Stomach (tissue), 4 donors: ENCODE results near the gene PVRIG.

Experiments
- EP300 ChIP-seq: sonication (generic); formaldehyde crosslinking; IDR thresholded peaks from one replicate; pipeline ENCODE4 v1.6.1; 2017; ENCODE audit warnings: antibody characterized with exemption
- POLR2A ChIP-seq, 4 donors: fragments of 450-650 bp; IDR thresholded peaks; one replicate each; pipeline ENCODE4 v1.6.1; 2016; ENCODE audit warnings: antibody characterized with exemption in 4 of 4, control low read depth in 2 of 4, mild to moderate bottlenecking in 1 of 4, moderate library complexity in 1 of 4
- POLR2AphosphoS5 ChIP-seq, 3 donors: sonication (generic); formaldehyde crosslinking; IDR thresholded peaks; one replicate each; pipeline ENCODE4 v1.6.1; 2016; ENCODE audit warnings: antibody characterized with exemption in 3 of 3
- TF ChIP-seq, protein P1 (sequence below), 7 experiments: fragments of 450-650 bp in 4 of 7; fragments of 200-600 bp in 3 of 7; sonication (generic) in 3 of 7; IDR thresholded peaks; one replicate each; pipeline ENCODE4 v1.5.1; 2016 to 2019; ENCODE audit warnings: antibody characterized with exemption in 7 of 7, control low read depth in 2 of 7, mild to moderate bottlenecking in 1 of 7

DNA sequence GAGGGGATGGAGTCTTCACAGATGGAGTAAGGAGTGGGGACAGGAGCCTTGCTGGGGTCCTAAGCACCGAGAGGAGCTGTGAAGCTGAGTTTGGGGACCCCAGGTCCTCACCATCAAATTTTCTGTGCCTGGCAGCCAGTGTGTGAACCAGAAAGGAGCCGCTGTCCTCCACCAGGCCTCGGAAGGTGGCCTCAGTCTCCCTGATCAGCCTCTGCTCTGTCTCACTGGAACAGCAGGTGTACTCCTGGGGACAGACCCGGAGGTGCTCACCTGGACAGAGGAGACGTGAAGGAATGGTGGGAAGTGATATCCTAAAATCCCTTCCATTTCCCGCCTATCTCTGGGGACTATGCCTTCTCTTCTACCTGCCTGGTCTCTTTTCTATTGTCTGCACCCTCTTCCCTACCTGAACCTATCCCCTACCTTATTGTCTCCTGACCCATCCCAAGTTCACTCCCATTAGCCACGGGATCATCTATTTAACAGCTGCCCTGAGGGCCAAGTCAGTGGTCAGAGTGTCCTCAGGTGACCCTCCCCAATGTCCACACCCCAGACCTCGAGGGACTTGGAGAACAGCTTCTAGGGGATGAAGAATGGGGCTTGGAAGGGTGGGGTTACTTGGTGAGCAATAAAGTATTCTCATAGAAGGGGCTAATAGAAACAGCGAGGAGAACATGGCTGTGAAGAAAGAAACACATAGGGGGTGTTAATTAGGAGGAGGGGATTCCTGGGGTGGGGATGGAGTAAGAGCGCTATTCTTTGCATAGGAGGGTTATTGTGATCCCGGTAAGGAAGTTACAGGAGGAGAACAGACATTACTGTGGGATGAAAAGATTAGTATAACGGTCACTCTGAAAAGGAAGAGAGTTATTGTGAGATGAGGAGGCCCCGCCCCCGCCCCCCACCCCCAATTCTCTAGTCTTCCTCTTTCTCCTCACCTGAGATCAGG is 43.4 kb upstream of the PVRIG start:
- TF ChIP-seq POLR2A (IDR thresholded peaks at IDR 0.05), result no peak
- TF ChIP-seq, protein P1, sequence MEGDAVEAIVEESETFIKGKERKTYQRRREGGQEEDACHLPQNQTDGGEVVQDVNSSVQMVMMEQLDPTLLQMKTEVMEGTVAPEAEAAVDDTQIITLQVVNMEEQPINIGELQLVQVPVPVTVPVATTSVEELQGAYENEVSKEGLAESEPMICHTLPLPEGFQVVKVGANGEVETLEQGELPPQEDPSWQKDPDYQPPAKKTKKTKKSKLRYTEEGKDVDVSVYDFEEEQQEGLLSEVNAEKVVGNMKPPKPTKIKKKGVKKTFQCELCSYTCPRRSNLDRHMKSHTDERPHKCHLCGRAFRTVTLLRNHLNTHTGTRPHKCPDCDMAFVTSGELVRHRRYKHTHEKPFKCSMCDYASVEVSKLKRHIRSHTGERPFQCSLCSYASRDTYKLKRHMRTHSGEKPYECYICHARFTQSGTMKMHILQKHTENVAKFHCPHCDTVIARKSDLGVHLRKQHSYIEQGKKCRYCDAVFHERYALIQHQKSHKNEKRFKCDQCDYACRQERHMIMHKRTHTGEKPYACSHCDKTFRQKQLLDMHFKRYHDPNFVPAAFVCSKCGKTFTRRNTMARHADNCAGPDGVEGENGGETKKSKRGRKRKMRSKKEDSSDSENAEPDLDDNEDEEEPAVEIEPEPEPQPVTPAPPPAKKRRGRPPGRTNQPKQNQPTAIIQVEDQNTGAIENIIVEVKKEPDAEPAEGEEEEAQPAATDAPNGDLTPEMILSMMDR (IDR thresholded peaks at IDR 0.05), result no peak
- no peak for TF ChIP-seq EP300
- no peak for TF ChIP-seq POLR2AphosphoS5 (IDR thresholded peaks at IDR 0.05)
